Measurements from ENCODE around the gene FGD3.

Gene FGD3

GRCh38 chr9:92934321-92934720, 13.0 kb upstream of the FGD3 start:
- no peak for TF ChIP-seq CTCF (IDR thresholded peaks at IDR 0.05; ENCODE audit: borderline replicate concordance, insufficient read depth, low read depth, low read length)
- H3K4me3 ChIP-seq (ENCODE audit: low read depth, low read length) = no peak overlapping the region

- H3K4me3 ChIP-seq (ENCODE audit: low read depth, low read length) = no peak overlapping the region
- TF ChIP-seq CTCF (IDR thresholded peaks at IDR 0.05; ENCODE audit: borderline replicate concordance, insufficient read depth, low read depth, low read length) = no peak
Measured at GRCh38 chr9:92938025-92938424, 9.3 kb upstream of the FGD3 start.

- TF ChIP-seq CTCF (IDR thresholded peaks at IDR 0.05; ENCODE audit: borderline replicate concordance, insufficient read depth, low read depth, low read length) = no peak
- H3K4me3 ChIP-seq (ENCODE audit: low read depth, low read length) = no peak overlapping the region
Measured at GRCh38 chr9:92941861-92942260, 5.5 kb upstream of the FGD3 start.

- H3K4me3 ChIP-seq (ENCODE audit: low read depth, low read length) = no peak overlapping the region
- TF ChIP-seq CTCF (IDR thresholded peaks at IDR 0.05; ENCODE audit: borderline replicate concordance, insufficient read depth, low read depth, low read length) = no peak
Measured at GRCh38 chr9:92942688-92943616, 4.4 kb upstream of the FGD3 start.

- no peak overlapping the region for H3K4me3 ChIP-seq (ENCODE audit: low read depth, low read length)
- no peak for TF ChIP-seq CTCF (IDR thresholded peaks at IDR 0.05; ENCODE audit: borderline replicate concordance, insufficient read depth, low read depth, low read length)
Measured at GRCh38 chr9:92944921-92945320, 2.4 kb upstream of the FGD3 start.

- no peak for TF ChIP-seq CTCF (IDR thresholded peaks at IDR 0.05; ENCODE audit: borderline replicate concordance, insufficient read depth, low read depth, low read length)
- no peak overlapping the region for H3K4me3 ChIP-seq (ENCODE audit: low read depth, low read length)
Measured at GRCh38 chr9:92945796-92946195, 1.5 kb upstream of the FGD3 start.

GRCh38 chr9:92948038-92948534, 763 bp downstream of the FGD3 start:
- no peak for TF ChIP-seq CTCF (IDR thresholded peaks at IDR 0.05; ENCODE audit: borderline replicate concordance, insufficient read depth, low read depth, low read length)

More at GRCh38 chr9:92948038-92948534, 763 bp downstream of the FGD3 start:
- no peak overlapping the region for H3K4me3 ChIP-seq (ENCODE audit: low read depth, low read length)
